Measurements from ENCODE around the gene NIPSNAP2.
"Not testable (repeated sequence)": the region's sequence is repeated elsewhere in the genome, so short reads cannot be mapped to it uniquely, and the experiment has no call there.

The NIPSNAP2 gene

DNA sequence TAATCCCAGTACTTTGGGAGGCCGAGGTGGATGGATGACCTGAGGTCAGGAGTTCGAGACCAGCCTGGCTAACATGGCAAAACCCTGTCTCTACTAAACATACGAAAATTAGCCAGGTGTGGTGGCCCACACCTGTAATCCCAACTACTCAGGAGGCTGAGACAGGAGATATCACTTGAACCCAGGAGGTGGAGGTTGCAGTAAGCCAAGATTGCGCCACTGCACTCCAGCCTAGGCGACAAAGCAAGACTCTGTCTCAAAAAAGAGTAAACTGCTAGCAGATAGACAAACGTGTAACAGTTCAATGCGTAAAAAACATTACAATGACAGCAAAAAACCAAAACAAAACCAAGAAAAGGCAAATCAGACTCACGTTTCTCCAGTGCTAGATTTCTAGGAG, 67.2 kb downstream of the NIPSNAP2 start:
- H3K27ac ChIP-seq (ENCODE audit: low read length, poor library complexity, severe bottlenecking); H3K4me1 ChIP-seq (ENCODE audit: control insufficient read depth, insufficient read depth, low read depth, low read length); H2BK120ac ChIP-seq (ENCODE audit: low read depth, low read length); H2AFZ ChIP-seq (ENCODE audit: low read depth, low read length); H3K9ac ChIP-seq (ENCODE audit: low read length); H2BK15ac ChIP-seq (ENCODE audit: low read depth, poor library complexity, severe bottlenecking); H4K91ac ChIP-seq (ENCODE audit: low read length); DNase-seq; H3K23ac ChIP-seq (ENCODE audit: low read length in 2 of 2); H2BK5ac ChIP-seq (ENCODE audit: low read depth, low read length, poor library complexity, severe bottlenecking); H3K27me3 ChIP-seq (ENCODE audit: control insufficient read depth in 1 of 2, insufficient read depth in 1 of 2, low read length in 2 of 2); H3K4me3 ChIP-seq (ENCODE audit: insufficient read depth in 1 of 2, low read depth in 1 of 2, low read length in 2 of 2); H3K9me3 ChIP-seq (ENCODE audit: control insufficient read depth, low read length); H4K8ac ChIP-seq (ENCODE audit: low read length); H2BK12ac ChIP-seq (ENCODE audit: low read length in 2 of 2); H3K14ac ChIP-seq (ENCODE audit: low read length in 2 of 2); H3K4me2 ChIP-seq (ENCODE audit: low read length, poor library complexity, severe bottlenecking); H3K18ac ChIP-seq (ENCODE audit: low read depth in 1 of 2, low read length in 2 of 2); H2AK5ac ChIP-seq (ENCODE audit: low read length, severe bottlenecking): not testable (repeated sequence)
- Histone ChIP-seq H3K79me1 (replicated peaks; ENCODE audit: low read length, poor library complexity, severe bottlenecking) (peaks cover 12% of the 10 kb centered on the region), H3K4ac (ENCODE audit: low read depth in 1 of 2, low read length in 2 of 2) (peak overlapping the region in 1 of 2 experiments; percentile 13), H3K36me3 (ENCODE audit: control insufficient read depth in 1 of 2, insufficient read depth in 2 of 2, low read depth in 1 of 2, low read length in 2 of 2) (peaks cover 10 to 37% of the 10 kb centered on the region in 2 experiments)
- WGBS = 83% methylated on average over 8 of the region's 8 CpGs

DNA sequence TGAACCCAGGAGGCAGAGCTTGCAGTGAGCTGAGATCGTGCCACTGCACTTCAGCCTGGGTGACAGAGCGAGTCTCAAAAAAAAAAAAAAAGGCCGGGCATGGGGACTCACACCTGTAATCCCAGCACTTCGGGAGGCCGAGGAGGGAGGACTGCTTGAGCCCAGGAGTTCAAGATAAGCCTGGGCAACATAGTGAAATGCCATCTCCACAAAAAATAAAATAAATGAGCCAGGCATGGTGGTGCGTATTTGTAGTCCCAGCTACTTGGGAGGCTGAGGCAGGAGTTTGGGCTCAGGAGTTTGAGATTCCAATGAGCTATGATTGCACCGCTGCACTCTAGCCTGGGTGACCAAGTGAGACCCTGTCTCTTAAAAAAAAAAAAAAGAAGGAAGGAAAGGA, 68.2 kb downstream of the NIPSNAP2 start:
- H3K23ac ChIP-seq (ENCODE audit: low read length in 2 of 2); H2BK120ac ChIP-seq (ENCODE audit: low read depth, low read length); H4K91ac ChIP-seq (ENCODE audit: low read length); H3K27me3 ChIP-seq (ENCODE audit: control insufficient read depth in 1 of 2, insufficient read depth in 1 of 2, low read length in 2 of 2); DNase-seq; H2BK12ac ChIP-seq (ENCODE audit: low read length in 2 of 2); H3K4ac ChIP-seq (ENCODE audit: low read depth in 1 of 2, low read length in 2 of 2); H2AFZ ChIP-seq (ENCODE audit: low read depth, low read length); H3K14ac ChIP-seq (ENCODE audit: low read length in 2 of 2); H3K18ac ChIP-seq (ENCODE audit: low read depth in 1 of 2, low read length in 2 of 2); H3K4me2 ChIP-seq (ENCODE audit: low read length, poor library complexity, severe bottlenecking); H3K9ac ChIP-seq (ENCODE audit: low read length); H2BK5ac ChIP-seq (ENCODE audit: low read depth, low read length, poor library complexity, severe bottlenecking); H3K4me3 ChIP-seq (ENCODE audit: insufficient read depth in 1 of 2, low read depth in 1 of 2, low read length in 2 of 2); H2BK15ac ChIP-seq (ENCODE audit: low read depth, poor library complexity, severe bottlenecking); H3K9me3 ChIP-seq (ENCODE audit: control insufficient read depth, low read length); H2AK5ac ChIP-seq (ENCODE audit: low read length, severe bottlenecking); H3K4me1 ChIP-seq (ENCODE audit: control insufficient read depth, insufficient read depth, low read depth, low read length); H4K8ac ChIP-seq (ENCODE audit: low read length); H3K27ac ChIP-seq (ENCODE audit: low read length, poor library complexity, severe bottlenecking): not testable (repeated sequence)
- H3K36me3 ChIP-seq (ENCODE audit: control insufficient read depth in 1 of 2, insufficient read depth in 2 of 2, low read depth in 1 of 2, low read length in 2 of 2) = peaks cover 10 to 33% of the 10 kb centered on the region in 2 experiments
- WGBS = 94% methylated on average over 7 of the region's 7 CpGs
- H3K79me1 ChIP-seq (replicated peaks; ENCODE audit: low read length, poor library complexity, severe bottlenecking) = peaks cover 11% of the 10 kb centered on the region

DNA sequence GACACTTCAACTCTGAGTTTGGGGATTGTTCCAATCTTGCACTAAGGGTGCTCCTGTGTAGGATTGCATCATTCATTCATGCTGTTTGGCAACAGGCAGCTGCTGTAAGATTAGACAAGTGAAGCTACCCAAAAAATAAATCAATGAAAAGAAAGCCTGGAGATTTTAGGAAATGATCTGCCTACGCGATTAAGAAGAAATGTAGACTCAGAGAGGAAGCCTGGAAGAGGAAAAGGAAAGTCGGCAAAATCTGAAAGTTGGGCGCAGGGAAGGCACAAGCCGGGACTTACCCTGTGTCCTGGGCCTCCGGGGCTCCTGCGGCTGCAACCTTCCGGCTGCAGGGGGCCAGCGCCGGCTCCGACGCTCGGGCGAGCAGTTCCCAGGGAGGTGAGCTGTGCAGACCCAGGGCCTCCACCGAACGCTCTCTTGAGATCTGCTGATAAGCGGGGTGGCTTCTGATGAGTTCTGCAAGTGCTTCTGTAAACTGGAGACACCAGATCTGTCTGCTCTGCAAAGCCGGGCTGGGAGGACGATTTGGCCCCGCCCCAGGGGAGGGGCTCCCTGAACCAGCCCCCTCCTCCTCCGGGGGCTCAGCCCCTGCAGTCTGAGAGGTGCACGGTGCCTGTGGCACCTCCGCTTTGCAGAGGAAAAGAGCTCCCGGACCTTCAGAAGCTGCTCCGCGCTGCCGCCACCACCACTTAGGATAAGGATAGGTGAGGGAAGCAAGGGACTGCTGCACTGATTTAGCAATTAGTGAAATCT, 69.5 kb downstream of the NIPSNAP2 start:
- Histone ChIP-seq H3K4me2 (ENCODE audit: low read length, poor library complexity, severe bottlenecking) (peak overlapping the region; percentile 95), H3K18ac (ENCODE audit: low read depth in 1 of 2, low read length in 2 of 2) (peak overlapping the region in 1 of 2 experiments; percentile 91), H2AFZ (ENCODE audit: low read depth, low read length) (peak overlapping the region; percentile 73), H3K4me3 (ENCODE audit: insufficient read depth in 1 of 2, low read depth in 1 of 2, low read length in 2 of 2) (peak overlapping the region; percentile 66 to 89), H2BK120ac (ENCODE audit: low read depth, low read length) (no peak overlapping the region), H3K4me1 (ENCODE audit: control insufficient read depth, insufficient read depth, low read depth, low read length) (peaks cover 3% of the 10 kb centered on the region), H3K79me1 (replicated peaks; ENCODE audit: low read length, poor library complexity, severe bottlenecking) (peaks cover 4% of the 10 kb centered on the region), H3K27ac (ENCODE audit: low read length, poor library complexity, severe bottlenecking) (peak overlapping the region; percentile 73), H2BK12ac (ENCODE audit: low read length in 2 of 2) (peak overlapping the region in 1 of 2 experiments; percentile 47), H3K9ac (ENCODE audit: low read length) (peak overlapping the region; percentile 84), H3K36me3 (ENCODE audit: control insufficient read depth in 1 of 2, insufficient read depth in 2 of 2, low read depth in 1 of 2, low read length in 2 of 2) (peaks cover 7 to 29% of the 10 kb centered on the region in 2 experiments), H4K91ac (ENCODE audit: low read length) (no peak overlapping the region), H4K8ac (ENCODE audit: low read length) (peak overlapping the region; percentile 45), H3K23ac (ENCODE audit: low read length in 2 of 2) (no peak overlapping the region), H3K14ac (ENCODE audit: low read length in 2 of 2) (no peak overlapping the region), H2BK15ac (ENCODE audit: low read depth, poor library complexity, severe bottlenecking) (no peak overlapping the region), H3K27me3 (ENCODE audit: control insufficient read depth in 1 of 2, insufficient read depth in 1 of 2, low read length in 2 of 2) (no peaks in the 10 kb centered on the region), H3K4ac (ENCODE audit: low read depth in 1 of 2, low read length in 2 of 2) (no peak overlapping the region), H3K9me3 (ENCODE audit: control insufficient read depth, low read length) (no peaks in the 10 kb centered on the region), H2AK5ac (ENCODE audit: low read length, severe bottlenecking) (no peak overlapping the region), H2BK5ac (ENCODE audit: low read depth, low read length, poor library complexity, severe bottlenecking) (no peak overlapping the region)
- peak; percentile 83 for DNase-seq
- 2% methylated on average over 27 of the region's 27 CpGs for WGBS

DNA sequence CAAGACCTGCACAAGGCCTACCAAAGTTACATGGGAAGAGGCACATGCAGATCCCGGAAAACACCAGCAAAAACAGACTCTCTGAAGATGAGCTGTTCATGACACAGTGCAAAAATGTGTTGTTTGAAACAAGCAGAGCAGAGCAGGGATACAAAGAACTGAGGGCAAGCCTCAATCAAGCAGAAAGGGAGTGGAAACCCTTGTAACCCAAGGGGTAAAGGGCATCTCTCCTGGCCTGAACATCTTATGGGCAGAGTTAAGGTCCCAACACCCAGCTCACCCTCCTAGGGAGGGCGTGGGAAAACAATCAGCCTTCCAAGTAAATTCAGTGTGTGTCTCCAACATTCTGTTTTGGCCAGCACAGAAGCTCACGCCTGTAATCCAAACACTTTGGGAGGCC, 76.3 kb downstream of the NIPSNAP2 start:
- Histone ChIP-seq H2BK5ac (ENCODE audit: low read depth, low read length, poor library complexity, severe bottlenecking) (no peak overlapping the region), H3K4me1 (ENCODE audit: control insufficient read depth, insufficient read depth, low read depth, low read length) (no peaks in the 10 kb centered on the region), H2AK5ac (ENCODE audit: low read length, severe bottlenecking) (no peak overlapping the region), H3K9ac (ENCODE audit: low read length) (no peak overlapping the region), H4K91ac (ENCODE audit: low read length) (no peak overlapping the region), H3K27ac (ENCODE audit: low read length, poor library complexity, severe bottlenecking) (peak overlapping the region; percentile 62), H3K4ac (ENCODE audit: low read depth in 1 of 2, low read length in 2 of 2) (peak overlapping the region in 1 of 2 experiments; percentile 79), H3K18ac (ENCODE audit: low read depth in 1 of 2, low read length in 2 of 2) (no peak overlapping the region), H3K4me3 (ENCODE audit: insufficient read depth in 1 of 2, low read depth in 1 of 2, low read length in 2 of 2) (no peak overlapping the region), H3K14ac (ENCODE audit: low read length in 2 of 2) (no peak overlapping the region), H3K36me3 (ENCODE audit: control insufficient read depth in 1 of 2, insufficient read depth in 2 of 2, low read depth in 1 of 2, low read length in 2 of 2) (peaks cover 0 to 12% of the 10 kb centered on the region in 2 experiments), H2AFZ (ENCODE audit: low read depth, low read length) (no peak overlapping the region), H3K27me3 (ENCODE audit: control insufficient read depth in 1 of 2, insufficient read depth in 1 of 2, low read length in 2 of 2) (no peaks in the 10 kb centered on the region), H3K4me2 (ENCODE audit: low read length, poor library complexity, severe bottlenecking) (no peak overlapping the region), H4K8ac (ENCODE audit: low read length) (no peak overlapping the region), H2BK15ac (ENCODE audit: low read depth, poor library complexity, severe bottlenecking) (no peak overlapping the region), H2BK12ac (ENCODE audit: low read length in 2 of 2) (no peak overlapping the region), H2BK120ac (ENCODE audit: low read depth, low read length) (no peak overlapping the region), H3K79me1 (replicated peaks; ENCODE audit: low read length, poor library complexity, severe bottlenecking) (peaks cover 11% of the 10 kb centered on the region), H3K23ac (ENCODE audit: low read length in 2 of 2) (no peak overlapping the region), H3K9me3 (ENCODE audit: control insufficient read depth, low read length) (no peaks in the 10 kb centered on the region)
- 94% methylated on average over 3 of the region's 3 CpGs for WGBS
- no peak for DNase-seq

Data from mesenchymal stem cell (in vitro differentiated cells and primary cell).